Adrenal gland (tissue), 12 donors: ENCODE measurements around the gene FBXL15. TPM values are rescaled to one million over a fixed set of nuclear protein-coding genes. Genes with fewer than 3 reads are reported as not detected.

Experiments used
- DNase-seq, 7 donors: peaks; one replicate each; pipeline ENCODE4 v3.0.0-alpha.2; 2019 to 2020
- H3K27ac ChIP-seq, 5 donors: fragments of 200-600 bp; sonication (generic) in 4 of 5; 1 replicate in 3 of 5; 2 replicates in 2 of 5; pipeline versions ENCODE4 v1.5.1 to v1.8.0; 2016 to 2020; ENCODE audit warnings: mild to moderate bottlenecking in 1 of 5
- H3K27me3 ChIP-seq: fragments of 200-600 bp; 2 replicates; pipeline ENCODE4 v1.8.0; 2021
- H3K36me3 ChIP-seq, 2 donors: fragments of 200-600 bp; replicated peaks in 1 of 2; 1 replicate in 1 of 2; 2 replicates in 1 of 2; pipeline versions ENCODE4 v1.5.1 to v1.8.0; 2018 to 2022
- H3K4me1 ChIP-seq, 2 donors: fragments of 200-600 bp; replicated peaks in 1 of 2; 1 replicate in 1 of 2; 2 replicates in 1 of 2; pipeline versions ENCODE4 v1.5.1 to v1.8.0; 2018 to 2021
- H3K4me3 ChIP-seq, 4 donors: fragments of 200-600 bp; sonication (generic) in 3 of 4; one replicate each; pipeline ENCODE4 v1.5.1; 2016 to 2018
- H3K9me3 ChIP-seq, 3 donors: fragments of 200-600 bp; sonication (generic) in 1 of 3; replicated peaks in 1 of 3; 1 replicate in 2 of 3; 2 replicates in 1 of 3; pipeline versions ENCODE4 v1.5.1 to v1.8.0; 2016 to 2021
- POLR2A ChIP-seq, 2 donors: fragments of 450-650 bp; IDR thresholded peaks; one replicate each; pipeline ENCODE4 v1.6.1; 2017; ENCODE audit warnings: antibody characterized with exemption in 2 of 2, mild to moderate bottlenecking in 2 of 2, moderate library complexity in 1 of 2
- WGBS, 4 donors: extraction: QIAGEN DNeasy Blood & Tissue Kit in 2 of 4; methylation state at CpG; one replicate each; pipeline versions ENCODE4 v1.1.5 to v1.1.7; 2013 to 2017; 5-methylcytosine and 5-hydroxymethylcytosine counted together
- intact Hi-C, 2 donors: fragments of 100-400 bp; cut with DNase I; formaldehyde crosslinking; loops; one replicate each; pipeline versions ENCODE4 v1.14.1 to v1.15.0; 2022 to 2023
- polyA plus RNA-seq, 3 donors: library from polyadenylated mRNA; stranded (reverse); fragments of 200-250 nt in 2 of 3; fragments of 350-450 nt in 1 of 3; fragmentation: Illumina TruSeq in 1 of 3; extraction: RNeasy Lipid Tissue Mini Kit (QIAGEN cat#74804) in 1 of 3; gene quantifications; one replicate each; pipeline ENCODE4 v1.2.3, GENCODE V29; 2013 to 2014
- total RNA-seq, 9 donors: library from RNA; depleted of rRNA in 4 of 9; stranded (reverse); fragments of >200 nt in 4 of 9; fragments of 120-200 nt in 1 of 9; fragmentation: NEBNext Ultra II Directional in 1 of 9; extraction: Animal tissue kit (Norgen Biotek cat#: 25700) in 1 of 9; gene quantifications; one replicate each; pipeline versions ENCODE4 v1.1.0 to v1.2.4, GENCODE V29; 2013 to 2023
- TF ChIP-seq, protein P1 (sequence below), 6 experiments: fragments of 450-650 bp in 4 of 6; fragments of 200-600 bp in 2 of 6; sonication (generic) in 1 of 6; IDR thresholded peaks; 1 replicate in 5 of 6; 2 replicates in 1 of 6; pipeline versions ENCODE4 v1.5.1 to v1.8.0; 2016 to 2021; ENCODE audit warnings: antibody characterized with exemption in 6 of 6, mild to moderate bottlenecking in 2 of 6, moderate library complexity in 1 of 6
- donor health status: healthy with polysubstance abuse.
- donor health status: Bipolar disorder and iron deficiency.
- donor health status: DM: yes; HTN: yes; CAD: no.
- donor health status: DM: no; HTN: no; CAD: no.
- donor health status: DM: no; HTN: no; CAD: no.
- donor health status: DM: yes; HTN: yes; CAD: no.

FBXL15 gene
- total and polyA plus RNA-seq, 12 donors = 2.1 to 61.9 (median 28.7) TPM

GRCh38 chr10:102408728-102409603, 11.7 kb upstream of the FBXL15 start:
- peaks cover 0 to 12% of the 10 kb centered on the region in 2 donors for H3K4me1 ChIP-seq

DNA sequence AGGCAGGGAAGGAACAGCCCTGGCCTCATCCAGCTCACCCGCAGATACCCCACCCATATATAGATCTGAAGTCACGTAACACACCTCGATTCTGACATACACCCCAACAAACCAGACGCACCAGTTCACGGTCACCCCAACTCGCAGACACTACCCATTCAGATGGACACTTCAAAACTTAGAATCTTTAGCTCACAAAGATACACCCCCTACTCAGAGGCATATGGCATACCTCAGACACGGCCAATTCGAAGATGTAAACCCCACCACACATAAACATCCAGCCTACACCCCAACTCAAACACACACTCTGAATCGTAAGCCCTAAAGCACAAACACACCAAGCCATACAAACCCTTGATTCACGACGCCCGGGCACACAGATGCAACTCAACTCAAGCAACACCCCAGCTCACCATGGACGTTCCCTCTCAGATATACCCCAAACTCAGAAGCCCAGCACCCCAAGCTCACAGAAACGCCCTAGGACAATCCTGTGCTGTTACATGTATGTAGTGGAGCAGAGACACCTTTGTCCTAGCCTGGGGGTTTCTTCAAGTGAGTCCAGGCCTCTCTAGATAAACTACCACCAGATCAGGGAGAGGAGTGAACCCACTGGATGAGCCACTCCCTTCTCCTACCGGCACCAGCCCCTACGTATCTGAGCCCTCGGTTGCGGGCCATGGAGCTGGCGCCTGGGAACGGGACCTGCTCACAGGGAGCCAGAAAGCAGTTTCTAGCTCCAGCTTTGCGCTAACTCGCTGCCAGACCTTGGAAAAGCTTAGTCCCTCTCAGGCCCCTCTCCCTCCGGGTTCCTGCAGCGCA, 10.8 kb upstream of the FBXL15 start:
- DNase-seq = no peak
- 20 to 27% (median 24%) methylated on average over 16 to 24 of the region's 24 CpGs for WGBS, 4 donors
- H3K4me1 ChIP-seq = peaks cover 0 to 12% of the 10 kb centered on the region in 2 donors
- H3K4me3 ChIP-seq = peak overlapping the region in 1 of 4 donors; percentile 36
- no peaks in the 10 kb centered on the region for H3K36me3 ChIP-seq
- peaks cover 44% of the 10 kb centered on the region for H3K27me3 ChIP-seq
- intact Hi-C loops = no loop called here
- H3K27ac ChIP-seq = peak overlapping the region in 1 of 5 donors; percentile 77
- no peak for TF ChIP-seq POLR2A (IDR thresholded peaks at IDR 0.05)
- TF ChIP-seq, protein P1, sequence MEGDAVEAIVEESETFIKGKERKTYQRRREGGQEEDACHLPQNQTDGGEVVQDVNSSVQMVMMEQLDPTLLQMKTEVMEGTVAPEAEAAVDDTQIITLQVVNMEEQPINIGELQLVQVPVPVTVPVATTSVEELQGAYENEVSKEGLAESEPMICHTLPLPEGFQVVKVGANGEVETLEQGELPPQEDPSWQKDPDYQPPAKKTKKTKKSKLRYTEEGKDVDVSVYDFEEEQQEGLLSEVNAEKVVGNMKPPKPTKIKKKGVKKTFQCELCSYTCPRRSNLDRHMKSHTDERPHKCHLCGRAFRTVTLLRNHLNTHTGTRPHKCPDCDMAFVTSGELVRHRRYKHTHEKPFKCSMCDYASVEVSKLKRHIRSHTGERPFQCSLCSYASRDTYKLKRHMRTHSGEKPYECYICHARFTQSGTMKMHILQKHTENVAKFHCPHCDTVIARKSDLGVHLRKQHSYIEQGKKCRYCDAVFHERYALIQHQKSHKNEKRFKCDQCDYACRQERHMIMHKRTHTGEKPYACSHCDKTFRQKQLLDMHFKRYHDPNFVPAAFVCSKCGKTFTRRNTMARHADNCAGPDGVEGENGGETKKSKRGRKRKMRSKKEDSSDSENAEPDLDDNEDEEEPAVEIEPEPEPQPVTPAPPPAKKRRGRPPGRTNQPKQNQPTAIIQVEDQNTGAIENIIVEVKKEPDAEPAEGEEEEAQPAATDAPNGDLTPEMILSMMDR (IDR thresholded peaks at IDR 0.05) = no peak
- H3K9me3 ChIP-seq = no peaks in the 10 kb centered on the region

More at GRCh38 chr10:102408728-102409603, 11.7 kb upstream of the FBXL15 start:
- Histone ChIP-seq H3K9me3 (no peaks in the 10 kb centered on the region), H3K36me3 (no peaks in the 10 kb centered on the region), H3K27me3 (peaks cover 44% of the 10 kb centered on the region), H3K27ac (peak overlapping the region in 1 of 5 donors; percentile 77), H3K4me3 (peak overlapping the region in 1 of 4 donors; percentile 36)
- intact Hi-C loops = no loop called here
- 0 to 3% (median 1%) methylated on average over 6 to 102 of the region's 103 CpGs for WGBS, 4 donors
- TF ChIP-seq, protein P1 (IDR thresholded peaks at IDR 0.05) = no peak
- no peak for TF ChIP-seq POLR2A (IDR thresholded peaks at IDR 0.05)
- peak in 4 of 7 donors; percentile 18 to 83 (median 41) for DNase-seq

DNA sequence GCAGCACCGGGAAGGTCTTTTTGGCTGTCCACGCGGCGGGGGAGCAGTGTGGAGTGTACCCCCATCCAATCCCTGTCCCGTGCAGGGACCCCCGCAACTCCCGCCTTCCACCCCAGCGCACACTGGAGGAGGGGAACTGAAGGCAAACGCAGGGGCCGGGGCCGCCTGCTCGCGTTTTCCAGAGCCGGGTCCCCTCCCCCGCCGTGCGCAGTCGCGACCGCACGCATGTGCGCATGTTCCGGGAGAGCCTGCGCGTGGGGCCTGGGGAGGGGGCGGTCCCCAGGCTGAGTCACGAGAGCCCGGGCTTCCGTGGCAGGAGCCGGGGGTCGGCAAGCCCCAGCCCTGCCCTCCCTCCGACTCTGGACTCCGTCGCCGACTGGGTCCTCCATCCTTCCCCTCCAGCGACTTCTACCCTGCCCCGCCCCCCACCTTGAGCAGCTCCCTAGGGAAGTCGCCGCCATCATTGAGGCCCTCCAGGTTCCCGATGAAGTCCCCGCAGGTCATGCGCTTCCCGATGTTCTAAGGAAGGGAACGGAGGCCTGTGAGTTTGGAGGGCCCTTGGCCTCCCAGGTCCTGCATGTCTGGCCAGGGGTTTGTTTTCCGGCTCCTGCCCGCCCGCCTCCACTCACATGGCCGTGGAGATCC, 10.1 kb upstream of the FBXL15 start:
- peak in 1 of 7 donors; percentile 28 for DNase-seq
- H3K4me3 ChIP-seq = no peak overlapping the region
- 2 to 12% (median 3%) methylated on average over 4 to 48 of the region's 48 CpGs; no CpG with 5 or more reads in 1 of the 4 donors for WGBS, 4 donors
- no peaks in the 10 kb centered on the region for H3K36me3 ChIP-seq
- peak overlapping the region in 1 of 5 donors; percentile 77 for H3K27ac ChIP-seq
- peaks cover 44% of the 10 kb centered on the region for H3K27me3 ChIP-seq
- peaks cover 0 to 12% of the 10 kb centered on the region in 2 donors for H3K4me1 ChIP-seq
- H3K9me3 ChIP-seq = no peaks in the 10 kb centered on the region
- TF ChIP-seq POLR2A (IDR thresholded peaks at IDR 0.05) = no peak
- TF ChIP-seq, protein P1 (IDR thresholded peaks at IDR 0.05) = no peak
- intact Hi-C loops = no loop called here
